AG09319 (cell line): ENCODE measurements around the gene CEMIP.

Experiments used
- DNase-seq: peaks from one replicate; pipeline ENCODE4 v3.0.0-alpha.2; 2010; ENCODE audit warnings: low read depth; ENCODE audit errors: extremely low read depth
- CTCF ChIP-seq: IDR thresholded peaks from 2 replicates; pipeline ENCODE4 v1.5.1; 2011; ENCODE audit warnings: low read depth, mild to moderate bottlenecking, inconsistent platforms, low read length, moderate library complexity

Gene CEMIP

DNA sequence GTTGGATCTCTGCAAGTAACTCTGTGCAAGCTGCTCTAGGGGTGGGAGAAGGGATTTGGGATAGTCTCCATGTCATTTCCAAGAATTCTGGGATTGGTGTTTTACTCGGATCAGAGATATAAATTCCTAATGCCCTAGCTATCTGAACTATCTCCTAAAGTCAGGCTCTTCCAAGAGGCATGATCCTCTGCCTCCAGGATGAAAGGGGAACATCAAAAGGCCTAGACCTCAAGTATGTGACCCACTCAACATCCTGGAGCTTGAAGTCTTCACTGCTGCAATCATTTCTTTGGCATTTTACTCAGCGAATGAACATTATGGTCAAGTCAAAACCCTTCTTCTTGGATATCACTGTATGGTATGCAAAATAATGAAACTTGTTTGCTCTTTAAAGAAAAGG is 104.5 kb downstream of the CEMIP start:
- DNase-seq, result no peak
- no peak for TF ChIP-seq CTCF

- no peak for TF ChIP-seq CTCF
- DNase-seq, result no peak
Measured at GRCh38 chr15:80885016-80885579, 105.9 kb downstream of the CEMIP start.

GRCh38 chr15:80887148-80887547 is 108.0 kb downstream of the CEMIP start:
- no peak for TF ChIP-seq CTCF
- no peak for DNase-seq

DNA sequence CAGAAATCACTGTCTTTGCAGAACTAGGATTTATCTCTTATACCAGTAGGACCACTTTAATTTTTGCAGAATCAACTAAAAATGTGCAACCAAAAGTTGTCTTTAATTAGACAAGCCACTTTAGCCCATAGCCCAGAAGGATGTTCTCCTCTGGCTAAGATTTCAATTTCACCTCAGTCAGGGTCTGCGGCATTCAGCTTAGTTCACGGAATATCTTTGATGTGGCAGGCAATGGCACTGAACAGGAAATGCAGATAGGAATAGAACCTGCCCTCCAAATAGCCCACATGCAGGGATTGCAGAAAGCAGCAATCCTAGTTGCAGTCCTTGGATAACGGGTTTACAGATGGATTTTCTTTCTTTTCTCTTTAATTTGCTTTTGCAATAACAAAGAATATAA is 109.7 kb downstream of the CEMIP start:
- DNase-seq, result no peak
- no peak for TF ChIP-seq CTCF

DNA sequence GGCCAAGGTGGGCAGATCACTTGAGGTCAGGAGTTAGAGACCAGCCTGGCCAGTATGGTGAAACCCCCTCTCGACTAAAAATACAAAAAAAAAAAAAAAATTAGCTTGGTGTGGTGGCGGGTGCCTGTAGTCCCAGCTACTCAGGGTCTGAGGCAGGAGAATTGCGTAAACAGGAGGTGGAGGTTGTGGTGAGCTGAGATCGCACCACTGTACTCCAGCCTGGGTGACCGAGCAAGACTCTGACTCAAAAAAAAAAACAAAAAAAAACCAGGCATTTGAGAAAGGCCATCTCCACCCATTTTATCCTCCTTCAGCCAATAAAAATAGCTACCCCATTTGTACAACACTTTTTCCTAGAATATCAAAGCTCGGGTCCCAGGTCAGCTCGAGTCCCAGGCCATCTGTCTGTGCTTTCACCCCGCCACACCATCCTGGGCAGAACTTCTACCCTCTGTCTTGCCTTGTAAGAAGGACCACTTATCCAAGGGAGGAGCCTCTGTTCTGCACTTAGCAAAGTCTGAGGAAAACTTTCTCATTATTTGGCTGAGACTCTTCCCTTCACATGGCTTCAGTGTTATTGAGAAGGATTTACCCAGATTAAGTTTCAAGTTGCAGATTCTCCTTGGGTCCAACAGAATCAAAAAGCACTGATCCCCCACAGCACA is 111.3 kb downstream of the CEMIP start:
- DNase-seq, result no peak
- no peak for TF ChIP-seq CTCF

DNA sequence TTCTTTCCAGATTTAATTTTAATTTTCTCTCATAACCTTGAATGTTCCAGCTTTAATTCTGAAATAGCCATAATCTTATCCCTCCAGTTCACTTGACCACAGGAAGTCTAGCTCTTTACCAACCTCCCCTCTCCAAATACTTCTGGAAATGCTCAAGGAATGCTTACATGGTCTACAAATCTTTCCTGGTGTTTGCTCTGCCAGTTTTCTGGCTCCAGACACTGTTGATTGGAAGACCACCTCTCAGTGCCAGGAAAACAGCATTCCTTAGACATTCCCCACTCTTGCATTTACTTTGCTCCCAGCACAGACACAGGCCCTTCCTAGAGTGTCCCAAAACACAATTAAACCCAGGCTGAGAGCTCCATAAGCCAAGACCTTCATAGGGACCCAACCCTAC is 111.8 kb downstream of the CEMIP start:
- no peak for TF ChIP-seq CTCF
- no peak for DNase-seq

DNA sequence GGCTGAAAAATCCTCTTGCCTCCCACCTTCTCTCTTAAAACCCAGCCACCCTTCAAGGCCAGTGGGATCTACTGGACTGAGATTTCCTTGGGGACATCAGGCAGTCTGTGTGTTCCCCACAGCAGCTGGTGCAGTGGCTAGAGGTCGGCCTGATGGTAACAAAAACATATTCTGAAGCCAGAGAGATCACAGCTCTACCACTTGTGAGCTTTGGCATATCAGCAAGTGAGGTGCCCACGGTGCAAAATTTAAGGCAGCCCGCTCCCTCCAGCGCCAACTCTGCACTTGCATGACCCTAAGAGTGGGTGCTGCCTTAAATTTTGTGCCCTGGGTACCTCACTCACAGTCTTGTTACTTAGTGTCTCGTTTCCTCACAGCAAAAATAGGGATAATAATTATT is 113.2 kb downstream of the CEMIP start:
- TF ChIP-seq CTCF, result no peak
- DNase-seq, result no peak
